SK-N-SH treated with all-trans-retinoic acid at 6 μM for 48 hours (cell line): ENCODE measurements around the gene ABCA7.

ENCODE experiments used
- ATAC-seq: fragments of 200-7000 bp; cut with Tn5 transposase; 3 replicates; pipeline ENCODE4 v1.9.1; 2020; ENCODE audit warnings: mild to moderate bottlenecking, moderate library complexity
- ARNTL ChIP-seq: fragments of 450-650 bp; formaldehyde crosslinking; IDR thresholded peaks from 2 replicates; pipeline ENCODE4 v1.5.0; 2020; ENCODE audit warnings: low read depth, mild to moderate bottlenecking, moderate library complexity, borderline replicate concordance
- BACH2 ChIP-seq: fragments of 250-450 bp; sonication (Bioruptor Pico); IDR thresholded peaks from 2 replicates; pipeline ENCODE4 v1.9.0; 2021; ENCODE audit warnings: mild to moderate bottlenecking, borderline replicate concordance
- CREB5 ChIP-seq: fragments of 250-450 bp; sonication (Bioruptor Pico); IDR thresholded peaks from 2 replicates; pipeline ENCODE4 v1.5.1; 2020; ENCODE audit warnings: low read depth, mild to moderate bottlenecking, moderate library complexity
- CSDC2 ChIP-seq: fragments of 250-450 bp; sonication (Bioruptor Pico); IDR thresholded peaks from 2 replicates; pipeline ENCODE4 v1.5.0; 2020; ENCODE audit warnings: mild to moderate bottlenecking, moderate library complexity
- ESRRG ChIP-seq: fragments of 250-450 bp; sonication (Bioruptor Pico); IDR thresholded peaks from 2 replicates; pipeline ENCODE4 v1.6.1; 2021; ENCODE audit warnings: mild to moderate bottlenecking
- GLIS3 ChIP-seq: fragments of 250-450 bp; sonication (Bioruptor Pico); IDR thresholded peaks from 2 replicates; pipeline ENCODE4 v1.5.0; 2020; ENCODE audit warnings: mild to moderate bottlenecking, moderate library complexity
- ISL1 ChIP-seq: fragments of 250-450 bp; sonication (Bioruptor Pico); IDR thresholded peaks from 2 replicates; pipeline ENCODE4 v2.1.2; 2022; ENCODE audit warnings: mild to moderate bottlenecking, moderate library complexity
- OSR1 ChIP-seq: fragments of 250-450 bp; sonication (Bioruptor Pico); IDR thresholded peaks from 2 replicates; pipeline ENCODE4 v1.8.0; 2022; ENCODE audit warnings: moderate library complexity, mild to moderate bottlenecking, inconsistent platforms
- PATZ1 ChIP-seq: fragments of 250-450 bp; sonication (Bioruptor Pico); IDR thresholded peaks from 2 replicates; pipeline ENCODE4 v1.8.0; 2020; ENCODE audit warnings: mild to moderate bottlenecking, moderate library complexity, borderline replicate concordance
- POU6F1 ChIP-seq: fragments of 250-450 bp; sonication (Bioruptor Pico); IDR thresholded peaks from 2 replicates; pipeline ENCODE4 v1.8.0; 2021; ENCODE audit warnings: low read depth, mild to moderate bottlenecking, moderate library complexity, borderline replicate concordance
- PPARA ChIP-seq: fragments of 250-450 bp; sonication (Bioruptor Pico); IDR thresholded peaks from 2 replicates; pipeline ENCODE4 v1.5.0; 2020; ENCODE audit warnings: mild to moderate bottlenecking, borderline replicate concordance
- RARB ChIP-seq: fragments of 250-450 bp; sonication (Bioruptor Pico); IDR thresholded peaks from 2 replicates; pipeline ENCODE4 v1.8.0; 2021; ENCODE audit warnings: mild to moderate bottlenecking, moderate library complexity
- TCF4 ChIP-seq: fragments of 250-450 bp; sonication (Bioruptor Pico); IDR thresholded peaks from 2 replicates; pipeline ENCODE4 v1.8.0; 2021; ENCODE audit warnings: mild to moderate bottlenecking, moderate library complexity, borderline replicate concordance
- TOX ChIP-seq: fragments of 250-450 bp; sonication (Bioruptor Pico); IDR thresholded peaks from 2 replicates; pipeline ENCODE4 v1.8.0; 2021; ENCODE audit warnings: mild to moderate bottlenecking, moderate library complexity, borderline replicate concordance
- TSHZ2 ChIP-seq: fragments of 250-450 bp; sonication (Bioruptor Pico); IDR thresholded peaks from 2 replicates; pipeline ENCODE4 v1.5.0; 2020; ENCODE audit warnings: mild to moderate bottlenecking, moderate library complexity
- ZC3H10 ChIP-seq: fragments of 250-450 bp; sonication (Bioruptor Pico); IDR thresholded peaks from 2 replicates; pipeline ENCODE4 v1.5.1; 2021; ENCODE audit warnings: mild to moderate bottlenecking, moderate library complexity
- ZFP30 ChIP-seq: fragments of 450-650 bp; formaldehyde crosslinking; IDR thresholded peaks from 2 replicates; pipeline ENCODE4 v1.5.0; 2022; ENCODE audit warnings: mild to moderate bottlenecking, moderate library complexity
- ZNF565 ChIP-seq: fragments of 450-650 bp; formaldehyde crosslinking; conservative IDR thresholded peaks from 2 replicates; pipeline ENCODE4 v1.5.0; 2020; ENCODE audit warnings: low read depth, mild to moderate bottlenecking, moderate library complexity
- ZNF70 ChIP-seq: fragments of 450-650 bp; formaldehyde crosslinking; IDR thresholded peaks from 2 replicates; pipeline ENCODE4 v1.5.0; 2020; ENCODE audit warnings: mild to moderate bottlenecking, moderate library complexity
- ZNF8 ChIP-seq: fragments of 450-650 bp; formaldehyde crosslinking; IDR thresholded peaks from 2 replicates; pipeline ENCODE4 v1.5.0; 2020; ENCODE audit warnings: mild to moderate bottlenecking, moderate library complexity

ABCA7 gene

GRCh38 chr19:1110809-1111640, 71.1 kb downstream of the ABCA7 start (continued):
- TF ChIP-seq PATZ1 (no peak), TCF4 (CRISPR knock-in tag) (no peak), OSR1 (no peak), ZC3H10 (CRISPR knock-in tag) (no peak), ESRRG (CRISPR knock-in tag) (no peak)

- TF ChIP-seq ZNF70 (CRISPR knock-in tag), result no peak
- no peak for TF ChIP-seq OSR1
- ATAC-seq, result no peak
Measured at GRCh38 chr19:1111641-1112267, 71.8 kb downstream of the ABCA7 start.

- TF ChIP-seq BACH2 (CRISPR knock-in tag) (no peak), PPARA (CRISPR knock-in tag) (no peak), TOX (no peak), OSR1 (no peak), ZNF70 (CRISPR knock-in tag) (no peak), ZNF8 (CRISPR knock-in tag) (no peak), PATZ1 (no peak), TSHZ2 (CRISPR knock-in tag) (no peak)
- no peak; the same call in 2 of the 3 replicates for ATAC-seq
Measured at GRCh38 chr19:1112268-1113029, 72.5 kb downstream of the ABCA7 start.

GRCh38 chr19:1113030-1113985, 73.4 kb downstream of the ABCA7 start:
- TF ChIP-seq CREB5 (CRISPR knock-in tag) (no peak), CSDC2 (CRISPR knock-in tag) (no peak), POU6F1 (CRISPR knock-in tag) (no peak), ESRRG (CRISPR knock-in tag) (no peak), BACH2 (CRISPR knock-in tag) (no peak), GLIS3 (CRISPR knock-in tag) (no peak), ISL1 (no peak), ZC3H10 (CRISPR knock-in tag) (no peak), TOX (no peak), ZNF565 (CRISPR knock-in tag) (no peak), ZFP30 (no peak), ZNF8 (CRISPR knock-in tag) (no peak), PATZ1 (no peak), ZNF70 (CRISPR knock-in tag) (no peak), OSR1 (no peak), RARB (no peak), ARNTL (CRISPR knock-in tag) (no peak)
- ATAC-seq, result peak; percentile 84
